SH-SY5Y (cell line): ENCODE results near the gene ATP1A1.

Experiments
- GATA2 ChIP-seq: IDR thresholded peaks from 2 replicates; pipeline ENCODE4 v1.6.1; 2011; ENCODE audit warnings: mild to moderate bottlenecking, low read depth, low read length
- GATA3 ChIP-seq: IDR thresholded peaks from 2 replicates; pipeline ENCODE4 v1.6.1; 2011; ENCODE audit warnings: low read depth, mild to moderate bottlenecking, low read length, moderate library complexity

DNA sequence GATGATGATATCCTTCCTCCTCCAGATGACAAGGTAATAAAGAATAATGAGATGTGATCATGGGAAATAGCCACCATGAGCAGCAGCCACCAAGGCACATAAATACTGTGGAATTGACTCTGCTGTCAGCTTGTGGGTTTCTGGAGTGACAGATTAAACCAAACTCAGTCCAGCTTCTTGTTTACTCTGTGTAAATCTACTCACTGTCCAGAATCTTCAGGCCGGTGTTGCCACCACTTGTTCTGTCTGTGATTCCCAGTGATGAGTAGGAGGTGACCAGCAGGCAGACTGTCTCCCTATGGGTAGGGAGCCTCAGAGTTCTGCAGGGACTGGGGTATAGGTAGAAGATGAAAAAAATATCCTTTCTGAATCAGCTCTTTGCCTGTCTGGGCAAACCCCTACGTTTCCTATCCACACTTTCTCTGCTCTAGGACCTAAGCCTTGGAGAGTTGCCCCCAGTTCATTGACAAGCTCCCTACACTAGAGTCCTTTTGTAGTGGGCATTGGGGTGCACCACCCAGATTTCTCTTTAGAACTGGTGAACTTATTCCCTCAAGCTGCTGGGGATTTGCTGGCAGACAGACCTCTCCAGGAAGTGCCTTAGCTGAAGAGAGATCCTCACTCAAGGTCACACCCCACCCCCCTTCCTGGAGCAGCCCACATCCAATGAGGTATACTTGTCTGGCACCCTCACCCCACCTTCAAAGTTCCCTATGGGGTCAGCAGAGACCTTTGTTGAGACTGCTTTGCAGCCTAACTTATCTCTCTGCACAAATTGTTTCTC lies 47.6 kb downstream of the ATP1A1 start:
- TF ChIP-seq GATA3 (no peak), GATA2 (no peak)
